PC-3 (cell line): Measurements from ENCODE around the gene SHE. TPM values are rescaled to one million over a fixed set of nuclear protein-coding genes. Genes with fewer than 3 reads are reported as not detected.

ENCODE experiments used
- ATAC-seq: fragments of 200-7000 bp; cut with Tn5 transposase; 2 replicates; pipeline ENCODE4 v1.9.1; 2020; ENCODE audit warnings: mild to moderate bottlenecking, moderate library complexity
- BruUV-seq: library from RNA; stranded (reverse); fragments of 400-500 nt; replicated peaks from 2 replicates; lab custom pipeline; 2021; lab: Mats Ljungman, UMichigan
- CTCF ChIA-PET: fragments of 300-600 bp; sonication (Branson Sonifier 250); formaldehyde crosslinking; loops from one replicate; lab custom pipeline; 2022; ENCODE audit warnings: antibody characterized with exemption; lab: Charles Lee
- POLR2A ChIA-PET: fragments of 300-600 bp; sonication (Branson Sonifier 250); formaldehyde crosslinking; loops from one replicate; lab custom pipeline; 2022; ENCODE audit warnings: antibody characterized with exemption; ENCODE audit not compliant: unreplicated experiment; lab: Charles Lee
- DNase-seq: peaks from one replicate; pipeline ENCODE4 v3.0.0-alpha.2; 2015
- H2AFZ ChIP-seq: fragments of 300-600 bp; sonication (generic); 2 replicates; pipeline ENCODE4 v1.6.0; 2016; ENCODE audit warnings: antibody characterized with exemption, low read length
- H3F3A ChIP-seq: fragments of 300-600 bp; sonication (generic); one replicate; pipeline ENCODE4 v1.6.0; 2017; ENCODE audit warnings: antibody characterized with exemption, low read length, control low read depth, mild to moderate bottlenecking; ENCODE audit not compliant: unreplicated experiment
- H3K27ac ChIP-seq: fragments of 300-600 bp; sonication (generic); 2 replicates; pipeline ENCODE4 v1.5.1; 2016; ENCODE audit warnings: mild to moderate bottlenecking, low read length
- H3K27me3 ChIP-seq: fragments of 300-600 bp; sonication (generic); 2 replicates; pipeline ENCODE4 v1.6.1; 2016; ENCODE audit warnings: low read length, mixed read lengths
- H3K36me3 ChIP-seq: fragments of 300-600 bp; sonication (generic); 2 replicates; pipeline ENCODE4 v1.6.1; 2016; ENCODE audit warnings: low read depth, mixed run types, low read length, mixed read lengths
- H3K4me1 ChIP-seq: fragments of 300-600 bp; sonication (generic); 2 replicates; pipeline ENCODE4 v1.5.1; 2016; ENCODE audit warnings: low read length; ENCODE audit not compliant: insufficient read depth
- H3K4me2 ChIP-seq: fragments of 300-600 bp; sonication (generic); 2 replicates; pipeline ENCODE4 v1.6.0; 2016; ENCODE audit warnings: low read length
- H3K4me3 ChIP-seq: fragments of 300-600 bp; sonication (generic); 2 replicates; pipeline ENCODE4 v1.5.1; 2016; ENCODE audit warnings: mild to moderate bottlenecking, low read length, mixed read lengths
- H3K79me2 ChIP-seq: fragments of 300-600 bp; sonication (generic); 2 replicates; pipeline ENCODE4 v1.6.1; 2017; ENCODE audit warnings: low read length, mixed read lengths
- H3K9ac ChIP-seq: fragments of 300-600 bp; sonication (generic); 2 replicates; pipeline ENCODE4 v1.6.0; 2016; ENCODE audit warnings: mild to moderate bottlenecking, low read length
- H3K9me2 ChIP-seq: fragments of 300-600 bp; sonication (generic); replicated peaks from 2 replicates; pipeline ENCODE4 v1.6.1; 2016; ENCODE audit warnings: mixed run types, low read length, mixed read lengths
- H3K9me3 ChIP-seq: fragments of 300-600 bp; sonication (generic); 2 replicates; pipeline ENCODE4 v1.6.1; 2016; ENCODE audit warnings: low read length, mixed read lengths
- H4K20me1 ChIP-seq: fragments of 300-600 bp; sonication (generic); 2 replicates; pipeline ENCODE4 v1.6.1; 2016; ENCODE audit warnings: low read length, mixed read lengths
- CTCF ChIP-seq: fragments of 300-600 bp; sonication (generic); conservative IDR thresholded peaks from 2 replicates; pipeline ENCODE4 v1.5.1; 2017; ENCODE audit warnings: antibody characterized with exemption, low read depth, mild to moderate bottlenecking, low read length
- EZH2 ChIP-seq: fragments of 300-600 bp; sonication (generic); IDR thresholded peaks from one replicate; pipeline ENCODE4 v1.6.1; 2017; ENCODE audit warnings: antibody characterized with exemption, mild to moderate bottlenecking, low read length; ENCODE audit not compliant: unreplicated experiment
- EZH2phosphoT487 ChIP-seq: fragments of 300-600 bp; sonication (generic); IDR thresholded peaks from 2 replicates; pipeline ENCODE4 v1.6.1; 2018; ENCODE audit warnings: mild to moderate bottlenecking, antibody characterized with exemption, low read length, borderline replicate concordance
- intact Hi-C: fragments of 100-400 bp; cut with micrococcal nuclease; formaldehyde crosslinking; loops from 2 replicates; pipeline ENCODE4 v1.9.0; 2023
- total RNA-seq: library from RNA; depleted of rRNA; stranded (reverse); fragments of >200 nt; gene quantifications from 2 replicates; pipeline ENCODE4 v1.2.3, GENCODE V29; 2014

Gene SHE
- total RNA-seq, 1 experiment from 2014 or later = not detected

GRCh38 chr1:154527192-154527591, 25.0 kb upstream of the SHE start:
- Histone ChIP-seq H3K9me3 (no peaks in the 10 kb centered on the region), H3K4me3 (no peak overlapping the region), H3K79me2 (no peaks in the 10 kb centered on the region), H3K36me3 (no peaks in the 10 kb centered on the region), H3F3A (no peaks in the 10 kb centered on the region), H3K27ac (no peak overlapping the region), H3K4me1 (no peaks in the 10 kb centered on the region), H3K9me2 (no peaks in the 10 kb centered on the region), H3K9ac (no peak overlapping the region), H4K20me1 (no peaks in the 10 kb centered on the region), H2AFZ (no peak overlapping the region), H3K27me3 (peaks cover 14% of the 10 kb centered on the region), H3K4me2 (no peak overlapping the region)
- POLR2A ChIA-PET = no interaction called here
- no peak for ATAC-seq
- no TSS peak for BruUV-seq
- CTCF ChIA-PET = no interaction called here
- intact Hi-C loops = no loop called here
- DNase-seq = no peak
- TF ChIP-seq EZH2 (no peak), EZH2phosphoT487 (no peak), CTCF (no peak)

- intact Hi-C loops = no loop called here
- Histone ChIP-seq H3K27ac (no peak overlapping the region), H3K4me3 (no peak overlapping the region), H4K20me1 (no peaks in the 10 kb centered on the region), H2AFZ (no peak overlapping the region), H3K9me3 (no peaks in the 10 kb centered on the region), H3K36me3 (no peaks in the 10 kb centered on the region), H3K79me2 (no peaks in the 10 kb centered on the region), H3K4me1 (no peaks in the 10 kb centered on the region), H3K27me3 (peaks cover 29% of the 10 kb centered on the region), H3K4me2 (no peak overlapping the region), H3K9me2 (no peaks in the 10 kb centered on the region), H3F3A (no peaks in the 10 kb centered on the region), H3K9ac (no peak overlapping the region)
- BruUV-seq = no TSS peak
- POLR2A ChIA-PET = no interaction called here
- ATAC-seq (no peak), DNase-seq (no peak)
- TF ChIP-seq CTCF (no peak), EZH2 (no peak), EZH2phosphoT487 (no peak)
- CTCF ChIA-PET = interaction anchor here (0.6 kb wide), 1 partner anchor 49 kb away, joined by 3 read pairs; no protein-coding TSS in a partner anchor
Measured at GRCh38 chr1:154524881-154525280, 22.7 kb upstream of the SHE start.

- intact Hi-C loops = no loop called here
- no TSS peak for BruUV-seq
- TF ChIP-seq CTCF = no peak
- TF ChIP-seq EZH2 = no peak
- no peak for TF ChIP-seq EZH2phosphoT487
- ChIA-PET POLR2A (no interaction called here), CTCF (no interaction called here)
- Histone ChIP-seq H3F3A (no peaks in the 10 kb centered on the region), H3K27me3 (peaks cover 40% of the 10 kb centered on the region), H2AFZ (no peak overlapping the region), H3K27ac (no peak overlapping the region), H3K4me1 (no peaks in the 10 kb centered on the region), H3K9me3 (no peaks in the 10 kb centered on the region), H3K9me2 (no peaks in the 10 kb centered on the region), H3K4me2 (no peak overlapping the region), H4K20me1 (no peaks in the 10 kb centered on the region), H3K79me2 (no peaks in the 10 kb centered on the region), H3K4me3 (no peak overlapping the region), H3K36me3 (no peaks in the 10 kb centered on the region), H3K9ac (no peak overlapping the region)
- no peak for ATAC-seq
- no peak for DNase-seq
Measured at GRCh38 chr1:154521695-154522094, 19.5 kb upstream of the SHE start.
